Suprapubic skin (tissue), 4 donors: ENCODE measurements around the gene CD47.

Experiments used
- CTCF ChIP-seq, 2 donors: fragments of 200-600 bp in 1 of 2; fragments of 450-650 bp in 1 of 2; sonication (generic) in 1 of 2; IDR thresholded peaks; one replicate each; pipeline ENCODE4 v1.5.1; 2016 to 2019; ENCODE audit warnings: antibody characterized with exemption in 2 of 2, mild to moderate bottlenecking in 1 of 2, moderate library complexity in 1 of 2
- EP300 ChIP-seq: sonication (generic); formaldehyde crosslinking; IDR thresholded peaks from one replicate; pipeline ENCODE4 v1.6.1; 2017; ENCODE audit warnings: antibody characterized with exemption
- POLR2A ChIP-seq, 2 donors: fragments of 450-650 bp; IDR thresholded peaks; one replicate each; pipeline ENCODE4 v1.6.1; 2017; ENCODE audit warnings: antibody characterized with exemption in 2 of 2, mild to moderate bottlenecking in 2 of 2, moderate library complexity in 2 of 2
- POLR2AphosphoS5 ChIP-seq, 3 donors: sonication (generic); formaldehyde crosslinking; IDR thresholded peaks; one replicate each; pipeline ENCODE4 v1.6.1; 2017; ENCODE audit warnings: antibody characterized with exemption in 3 of 3

GRCh38 chr3:108097322-108098002, 6.6 kb upstream of the CD47 start:
- TF ChIP-seq CTCF (IDR thresholded peaks at IDR 0.05) (no peak), EP300 (no peak), POLR2AphosphoS5 (IDR thresholded peaks at IDR 0.05) (no peak), POLR2A (IDR thresholded peaks at IDR 0.05) (no peak)
